BE2C (cell line): ENCODE data around the gene SERPINI1.

ENCODE experiments used
- DNase-seq: peaks from one replicate; pipeline ENCODE4 v3.0.0-alpha.2; 2020
- H3K27me3 ChIP-seq: fragments of 250-450 bp; sonication (Bioruptor Pico); 2 replicates; pipeline ENCODE4 v1.5.1; 2020; ENCODE audit warnings: mild to moderate bottlenecking
- H3K36me3 ChIP-seq: fragments of 250-450 bp; sonication (Bioruptor Pico); 2 replicates; pipeline ENCODE4 v1.5.1; 2020; ENCODE audit warnings: mild to moderate bottlenecking
- H3K4me1 ChIP-seq: fragments of 250-450 bp; sonication (Bioruptor Pico); 2 replicates; pipeline ENCODE4 v1.5.1; 2020
- H3K4me3 ChIP-seq: 2 replicates; pipeline ENCODE4 v1.5.1; 2011; ENCODE audit warnings: low read depth, low read length
- H3K9me3 ChIP-seq: fragments of 250-450 bp; sonication (Bioruptor Pico); 2 replicates; pipeline ENCODE4 v1.5.1; 2020
- TF ChIP-seq, protein P1 (sequence below): IDR thresholded peaks from 2 replicates; pipeline ENCODE4 v1.5.1; 2012; ENCODE audit warnings: mild to moderate bottlenecking, low read depth, low read length

The SERPINI1 gene

DNA sequence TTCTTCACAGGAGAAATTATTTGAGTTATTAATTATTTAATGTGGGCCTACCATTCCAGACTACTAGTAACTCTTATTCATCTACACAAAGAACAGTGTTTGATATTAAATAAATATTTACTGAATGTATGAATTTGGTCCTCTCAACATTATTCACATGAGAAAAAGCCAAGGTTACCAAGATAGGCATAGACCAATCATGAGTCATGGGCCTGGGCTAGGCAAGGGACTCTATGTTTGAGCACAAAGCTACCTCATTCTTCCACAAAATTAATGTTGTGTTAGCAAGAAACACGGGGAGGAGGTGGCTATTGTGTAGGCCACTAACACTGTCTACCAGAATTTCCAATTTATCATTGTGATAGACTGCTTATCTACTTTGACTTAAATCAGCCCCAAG lies 115.7 kb downstream of the SERPINI1 start:
- H3K36me3 ChIP-seq = no peaks in the 10 kb centered on the region

DNA sequence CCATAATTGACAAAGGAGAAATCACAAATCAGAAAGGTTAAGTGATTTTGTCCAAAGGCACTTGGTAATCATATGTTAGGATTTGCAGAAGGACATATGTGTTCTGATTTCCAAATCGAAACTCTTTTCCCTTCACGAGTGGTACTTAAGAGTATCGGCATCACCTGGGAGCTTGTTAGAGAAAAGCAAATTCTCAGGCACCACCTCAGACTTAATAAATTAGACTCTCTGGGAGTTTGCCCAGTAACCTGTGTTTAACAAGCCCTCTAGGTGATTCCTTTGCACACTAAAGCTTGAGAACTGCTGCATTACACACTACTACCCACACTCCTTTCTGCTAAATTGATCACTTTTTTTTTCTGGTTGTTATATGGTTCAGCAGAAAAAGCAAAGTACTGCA lies 116.2 kb downstream of the SERPINI1 start:
- no peak overlapping the region for H3K4me3 ChIP-seq
- H3K36me3 ChIP-seq = no peaks in the 10 kb centered on the region
- DNase-seq = no peak
- H3K4me1 ChIP-seq = no peaks in the 10 kb centered on the region
- TF ChIP-seq, protein P1, sequence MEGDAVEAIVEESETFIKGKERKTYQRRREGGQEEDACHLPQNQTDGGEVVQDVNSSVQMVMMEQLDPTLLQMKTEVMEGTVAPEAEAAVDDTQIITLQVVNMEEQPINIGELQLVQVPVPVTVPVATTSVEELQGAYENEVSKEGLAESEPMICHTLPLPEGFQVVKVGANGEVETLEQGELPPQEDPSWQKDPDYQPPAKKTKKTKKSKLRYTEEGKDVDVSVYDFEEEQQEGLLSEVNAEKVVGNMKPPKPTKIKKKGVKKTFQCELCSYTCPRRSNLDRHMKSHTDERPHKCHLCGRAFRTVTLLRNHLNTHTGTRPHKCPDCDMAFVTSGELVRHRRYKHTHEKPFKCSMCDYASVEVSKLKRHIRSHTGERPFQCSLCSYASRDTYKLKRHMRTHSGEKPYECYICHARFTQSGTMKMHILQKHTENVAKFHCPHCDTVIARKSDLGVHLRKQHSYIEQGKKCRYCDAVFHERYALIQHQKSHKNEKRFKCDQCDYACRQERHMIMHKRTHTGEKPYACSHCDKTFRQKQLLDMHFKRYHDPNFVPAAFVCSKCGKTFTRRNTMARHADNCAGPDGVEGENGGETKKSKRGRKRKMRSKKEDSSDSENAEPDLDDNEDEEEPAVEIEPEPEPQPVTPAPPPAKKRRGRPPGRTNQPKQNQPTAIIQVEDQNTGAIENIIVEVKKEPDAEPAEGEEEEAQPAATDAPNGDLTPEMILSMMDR = no peak
- no peaks in the 10 kb centered on the region for H3K27me3 ChIP-seq
- H3K9me3 ChIP-seq = no peaks in the 10 kb centered on the region

More for the DNA sequence above, 115.7 kb downstream of the SERPINI1 start:
- Histone ChIP-seq H3K9me3 (no peaks in the 10 kb centered on the region), H3K4me1 (no peaks in the 10 kb centered on the region), H3K4me3 (no peak overlapping the region), H3K27me3 (no peaks in the 10 kb centered on the region)
- no peak for DNase-seq
- TF ChIP-seq, protein P1 = no peak

DNA sequence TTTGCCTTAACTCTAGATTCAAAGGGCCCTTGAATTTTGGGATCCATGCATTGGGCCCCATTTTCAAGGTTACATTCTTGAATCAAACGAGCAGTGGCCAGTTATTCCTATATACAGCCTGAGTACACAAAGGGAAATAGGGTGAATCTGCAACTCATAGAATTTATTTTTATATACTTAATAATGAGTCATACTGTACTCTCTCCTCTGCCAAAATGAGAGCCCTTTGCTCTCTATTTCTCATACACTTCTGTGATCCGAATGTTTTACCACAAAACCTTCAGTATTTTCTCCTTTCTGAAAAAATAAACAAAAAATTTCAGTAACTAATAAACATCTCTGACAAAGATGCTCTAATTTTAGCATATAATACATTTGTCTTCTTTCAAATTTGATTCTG lies 116.7 kb downstream of the SERPINI1 start:
- TF ChIP-seq, protein P1 = no peak
- Histone ChIP-seq H3K4me1 (no peaks in the 10 kb centered on the region), H3K9me3 (no peaks in the 10 kb centered on the region), H3K36me3 (no peaks in the 10 kb centered on the region), H3K4me3 (no peak overlapping the region), H3K27me3 (no peaks in the 10 kb centered on the region)
- no peak for DNase-seq

DNA sequence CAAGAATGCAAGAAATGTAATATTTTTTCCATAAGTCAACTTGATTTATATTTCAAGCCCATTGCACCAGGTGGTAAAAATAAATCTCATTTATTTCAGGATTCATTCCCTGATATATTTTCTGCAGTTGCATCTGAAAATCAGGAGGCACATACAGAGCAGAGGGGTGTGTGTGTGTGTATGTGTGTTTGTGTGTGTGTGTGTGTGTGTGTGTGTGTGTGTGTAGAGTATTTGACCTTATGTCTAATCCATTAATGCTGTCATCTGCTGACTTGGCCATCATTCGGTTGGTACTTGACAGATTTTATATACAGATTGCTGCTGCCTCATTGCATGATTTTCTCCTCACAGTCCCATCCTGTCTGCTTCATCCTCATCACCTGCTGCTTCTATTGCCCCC lies 118.5 kb downstream of the SERPINI1 start:
- TF ChIP-seq, protein P1 = no peak
- no peak for DNase-seq
- H3K36me3 ChIP-seq = no peaks in the 10 kb centered on the region
- no peak overlapping the region for H3K4me3 ChIP-seq
- no peaks in the 10 kb centered on the region for H3K4me1 ChIP-seq
- no peaks in the 10 kb centered on the region for H3K9me3 ChIP-seq
- H3K27me3 ChIP-seq = no peaks in the 10 kb centered on the region

DNA sequence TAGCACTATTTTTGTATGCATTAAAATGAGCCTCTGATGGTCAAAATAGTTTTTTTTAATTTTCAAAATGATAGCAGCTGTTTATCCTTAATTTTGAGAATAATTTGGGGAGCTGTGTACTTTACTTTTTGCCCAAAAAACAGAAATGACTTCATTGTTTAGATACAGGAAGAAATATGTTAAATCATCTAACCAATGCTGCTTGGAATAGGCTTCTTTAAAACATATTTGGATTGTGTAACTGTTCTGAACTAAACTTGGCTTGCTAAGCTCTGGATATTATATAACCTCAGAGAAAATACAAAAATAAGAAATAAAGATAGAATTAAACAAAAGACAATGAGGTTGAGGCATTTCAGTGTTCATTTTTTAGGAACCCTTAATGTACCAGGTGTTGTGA lies 119.3 kb downstream of the SERPINI1 start:
- Histone ChIP-seq H3K27me3 (no peaks in the 10 kb centered on the region), H3K4me1 (no peaks in the 10 kb centered on the region), H3K36me3 (no peaks in the 10 kb centered on the region), H3K4me3 (no peak overlapping the region), H3K9me3 (no peaks in the 10 kb centered on the region)
- TF ChIP-seq, protein P1 = no peak
- DNase-seq = no peak

DNA sequence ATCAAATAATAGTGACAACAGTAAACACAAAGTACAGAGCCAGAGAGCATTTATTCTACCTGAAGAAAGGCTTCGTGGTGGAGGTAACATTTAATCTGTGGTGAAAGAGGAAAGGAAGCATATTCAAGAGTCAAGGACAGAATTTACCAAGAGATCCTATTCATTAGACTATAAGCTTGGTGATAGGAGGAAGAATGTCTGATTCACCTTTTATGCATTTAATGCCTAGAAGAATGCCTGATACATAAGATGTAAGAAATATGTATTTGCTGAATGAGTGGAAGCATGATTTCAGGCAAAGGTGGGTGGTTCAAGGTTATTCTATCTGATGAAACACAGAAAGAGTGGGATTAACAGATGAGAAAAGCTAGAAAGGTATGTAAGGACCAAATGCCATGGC lies 119.8 kb downstream of the SERPINI1 start:
- no peak for DNase-seq
- H3K36me3 ChIP-seq = no peaks in the 10 kb centered on the region
- TF ChIP-seq, protein P1 = no peak
- no peak overlapping the region for H3K4me3 ChIP-seq
- no peaks in the 10 kb centered on the region for H3K27me3 ChIP-seq
- no peaks in the 10 kb centered on the region for H3K4me1 ChIP-seq
- no peaks in the 10 kb centered on the region for H3K9me3 ChIP-seq
